Colonic mucosa (tissue), 4 donors: ENCODE results near the gene ZBTB9. TPM values are rescaled to one million over a fixed set of nuclear protein-coding genes. Genes with fewer than 3 reads are reported as not detected.
"Not testable (repeated sequence)": the region's sequence is repeated elsewhere in the genome, so short reads cannot be mapped to it uniquely, and the experiment has no call there.

Experiments
- DNase-seq: peaks from one replicate; pipeline ENCODE4 v3.0.0-alpha.2; 2020
- H3K27ac ChIP-seq: fragments of 200-600 bp; one replicate; pipeline ENCODE4 v1.8.0; 2021
- H3K27me3 ChIP-seq: fragments of 200-600 bp; one replicate; pipeline ENCODE4 v1.8.0; 2021
- H3K36me3 ChIP-seq: fragments of 200-600 bp; one replicate; pipeline ENCODE4 v1.8.0; 2021
- H3K4me1 ChIP-seq: fragments of 200-600 bp; one replicate; pipeline ENCODE4 v1.8.0; 2021; ENCODE audit warnings: mild to moderate bottlenecking
- H3K4me3 ChIP-seq: fragments of 200-600 bp; one replicate; pipeline ENCODE4 v1.8.0; 2021
- H3K9ac ChIP-seq, 2 donors: one replicate each; pipeline ENCODE4 v1.7.0; 2013; ENCODE audit warnings: control low read depth in 2 of 2, low read depth in 2 of 2, low read length in 2 of 2
- H3K9me3 ChIP-seq: fragments of 200-600 bp; one replicate; pipeline ENCODE4 v1.8.0; 2021
- intact Hi-C: fragments of 100-400 bp; cut with DNase I; formaldehyde crosslinking; loops from one replicate; pipeline ENCODE4 v1.14.1; 2022
- total RNA-seq, 2 donors: library from RNA; stranded (reverse); fragmentation: NEBNext Ultra II Directional in 1 of 2; extraction: Animal tissue kit (Norgen Biotek cat#: 25700) in 1 of 2; gene quantifications; one replicate each; pipeline ENCODE4 v1.2.1, GENCODE V29; 2021
- TF ChIP-seq, protein P1 (sequence below): fragments of 200-600 bp; IDR thresholded peaks from one replicate; pipeline ENCODE4 v1.8.0; 2022; ENCODE audit warnings: antibody characterized with exemption, mild to moderate bottlenecking
- donor health status: healthy.
- donor health status: DM: no; HTN: no; CAD: no.
- donor health status: DM: no; HTN: no; CAD: no.

The ZBTB9 gene
- total RNA-seq, 2 donors from 2014 or later, result 4.8 to 8.1 TPM

DNA sequence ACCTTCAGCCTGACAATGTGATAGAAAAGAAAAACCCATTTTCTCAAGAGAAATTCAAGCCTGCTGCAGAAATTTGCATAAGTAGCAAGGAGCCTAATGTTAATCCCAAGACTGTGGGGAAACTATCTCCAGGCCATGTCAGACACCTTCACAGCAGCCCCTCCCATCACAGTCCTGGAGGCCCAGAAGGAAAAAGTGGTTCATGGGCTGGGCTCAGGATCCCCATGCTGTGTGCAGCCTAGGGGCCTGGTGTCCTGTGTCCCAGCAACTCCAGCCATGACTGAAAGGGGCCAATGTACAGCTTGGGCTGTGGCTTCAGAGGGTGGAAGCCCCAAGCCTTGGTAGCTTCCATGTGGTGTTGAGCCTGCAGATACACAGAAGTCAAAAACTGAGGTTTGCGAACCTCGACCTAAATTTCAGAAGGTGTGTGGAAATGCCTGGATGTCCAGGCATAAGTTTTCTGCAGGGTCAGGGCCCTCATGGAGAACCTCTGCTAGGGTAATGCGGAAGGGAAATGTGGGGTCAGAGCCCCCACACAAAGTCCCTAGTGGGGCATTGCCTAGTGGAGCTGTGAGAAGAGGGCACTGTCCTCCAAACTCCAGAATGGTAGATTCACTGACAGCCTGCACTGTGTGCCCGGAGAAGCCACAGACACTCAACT, 11.8 kb downstream of the ZBTB9 start:
- H3K4me3 ChIP-seq, result no peak overlapping the region
- intact Hi-C loops, result no loop called here
- H3K9ac ChIP-seq, result no peak overlapping the region
- TF ChIP-seq, protein P1, sequence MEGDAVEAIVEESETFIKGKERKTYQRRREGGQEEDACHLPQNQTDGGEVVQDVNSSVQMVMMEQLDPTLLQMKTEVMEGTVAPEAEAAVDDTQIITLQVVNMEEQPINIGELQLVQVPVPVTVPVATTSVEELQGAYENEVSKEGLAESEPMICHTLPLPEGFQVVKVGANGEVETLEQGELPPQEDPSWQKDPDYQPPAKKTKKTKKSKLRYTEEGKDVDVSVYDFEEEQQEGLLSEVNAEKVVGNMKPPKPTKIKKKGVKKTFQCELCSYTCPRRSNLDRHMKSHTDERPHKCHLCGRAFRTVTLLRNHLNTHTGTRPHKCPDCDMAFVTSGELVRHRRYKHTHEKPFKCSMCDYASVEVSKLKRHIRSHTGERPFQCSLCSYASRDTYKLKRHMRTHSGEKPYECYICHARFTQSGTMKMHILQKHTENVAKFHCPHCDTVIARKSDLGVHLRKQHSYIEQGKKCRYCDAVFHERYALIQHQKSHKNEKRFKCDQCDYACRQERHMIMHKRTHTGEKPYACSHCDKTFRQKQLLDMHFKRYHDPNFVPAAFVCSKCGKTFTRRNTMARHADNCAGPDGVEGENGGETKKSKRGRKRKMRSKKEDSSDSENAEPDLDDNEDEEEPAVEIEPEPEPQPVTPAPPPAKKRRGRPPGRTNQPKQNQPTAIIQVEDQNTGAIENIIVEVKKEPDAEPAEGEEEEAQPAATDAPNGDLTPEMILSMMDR, result no peak
- H3K4me1 ChIP-seq, result no peaks in the 10 kb centered on the region
- H3K36me3 ChIP-seq, result no peaks in the 10 kb centered on the region
- no peaks in the 10 kb centered on the region for H3K9me3 ChIP-seq
- no peaks in the 10 kb centered on the region for H3K27me3 ChIP-seq
- no peak overlapping the region for H3K27ac ChIP-seq
- DNase-seq, result no peak

DNA sequence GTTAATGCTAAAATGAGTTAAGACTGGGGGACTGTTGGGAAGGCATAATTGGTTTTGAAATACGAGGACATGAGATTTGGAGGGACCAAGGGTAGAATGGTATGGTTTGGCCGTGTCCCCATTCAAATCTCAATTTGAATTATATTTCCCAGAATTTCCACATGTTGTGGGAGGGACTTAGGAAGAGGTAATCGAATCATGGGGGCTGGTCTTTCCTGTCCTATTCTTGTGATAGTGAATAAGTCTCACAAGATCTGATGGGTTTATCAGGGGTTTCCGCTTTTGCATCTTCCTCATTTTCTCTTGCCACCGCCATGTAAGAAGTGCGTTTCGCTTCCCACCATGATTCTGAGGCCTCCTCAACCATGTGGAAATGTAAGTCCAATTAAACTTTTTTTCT, 12.7 kb downstream of the ZBTB9 start:
- TF ChIP-seq, protein P1, result no peak
- Histone ChIP-seq H3K4me3 (no peak overlapping the region), H3K36me3 (no peaks in the 10 kb centered on the region), H3K27me3 (no peaks in the 10 kb centered on the region), H3K27ac (no peak overlapping the region), H3K4me1 (no peaks in the 10 kb centered on the region), H3K9ac (no peak overlapping the region), H3K9me3 (no peaks in the 10 kb centered on the region)
- intact Hi-C loops, result no loop called here
- DNase-seq, result no peak

DNA sequence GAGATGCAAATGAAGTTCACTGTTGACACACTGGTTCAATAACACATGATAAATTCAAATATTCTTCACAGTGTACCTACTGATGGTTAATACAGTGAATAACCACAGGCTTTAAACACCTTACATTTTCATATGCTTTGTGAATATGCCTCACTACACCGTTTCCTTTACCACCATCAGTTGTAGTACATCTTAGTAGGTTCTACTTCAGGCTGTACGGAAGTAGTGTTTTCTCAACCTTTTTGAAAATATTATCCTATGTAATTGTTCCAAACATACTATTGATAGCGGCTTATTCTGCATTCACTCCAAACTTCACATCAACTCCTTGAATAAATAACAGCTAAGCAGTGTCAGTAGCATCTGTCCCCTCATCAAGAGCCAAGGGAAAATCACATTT, 15.3 kb downstream of the ZBTB9 start:
- Histone ChIP-seq H3K36me3 (no peaks in the 10 kb centered on the region), H3K27me3 (no peaks in the 10 kb centered on the region), H3K9ac (no peak overlapping the region), H3K4me1 (no peaks in the 10 kb centered on the region), H3K27ac (no peak overlapping the region), H3K4me3 (no peak overlapping the region), H3K9me3 (no peaks in the 10 kb centered on the region)
- TF ChIP-seq, protein P1, result no peak
- DNase-seq, result no peak
- intact Hi-C loops, result no loop called here

DNA sequence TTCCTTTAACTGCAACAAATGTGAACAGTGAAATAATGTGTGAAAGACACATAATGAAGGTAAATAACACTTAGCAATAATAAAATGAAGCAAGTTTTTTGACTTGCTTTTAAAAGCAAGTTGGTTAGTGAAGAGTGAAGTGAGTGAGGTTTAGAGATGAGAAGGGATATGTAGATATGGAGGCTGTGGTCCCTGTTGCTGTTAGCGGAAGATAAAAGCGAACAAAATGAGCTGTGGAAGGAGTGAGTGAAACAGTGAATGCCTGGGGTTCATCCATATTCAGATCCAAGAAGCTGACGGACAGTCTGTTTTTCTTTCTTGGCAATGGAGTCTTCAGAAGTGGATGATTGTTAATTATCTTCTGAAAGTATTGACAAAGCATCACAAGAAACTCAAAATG, 23.5 kb downstream of the ZBTB9 start:
- intact Hi-C loops, result no loop called here
- TF ChIP-seq, protein P1, result no peak
- no peak overlapping the region for H3K4me3 ChIP-seq

DNA sequence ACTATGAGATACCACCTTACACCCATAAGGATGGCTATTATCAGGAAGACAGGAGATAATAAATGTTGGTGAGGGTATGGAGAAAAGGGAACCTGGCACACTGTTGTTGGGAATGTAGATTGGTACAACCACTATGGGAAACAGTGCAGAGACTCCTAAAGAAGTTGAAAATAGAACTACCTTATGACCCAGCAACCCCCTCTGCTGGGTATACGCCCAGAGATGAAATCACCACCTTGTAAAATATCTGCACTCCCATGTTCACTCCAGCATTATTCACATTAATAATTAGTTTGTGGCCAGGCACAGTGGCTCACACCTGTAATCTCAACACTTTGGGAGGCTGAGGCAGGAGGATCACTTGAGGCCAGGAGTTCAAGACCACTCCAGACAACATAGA, 26.8 kb downstream of the ZBTB9 start:
- Histone ChIP-seq H3K27ac (no peak overlapping the region), H3K4me3 (no peak overlapping the region), H3K27me3 (no peaks in the 10 kb centered on the region), H3K36me3 (no peaks in the 10 kb centered on the region), H3K9ac (no peak overlapping the region), H3K4me1 (no peaks in the 10 kb centered on the region), H3K9me3 (no peaks in the 10 kb centered on the region)
- TF ChIP-seq, protein P1, result no peak
- DNase-seq, result no peak
- intact Hi-C loops, result no loop called here

More for the DNA sequence above, 23.5 kb downstream of the ZBTB9 start:
- Histone ChIP-seq H3K27me3 (no peaks in the 10 kb centered on the region), H3K27ac (no peak overlapping the region), H3K36me3 (no peaks in the 10 kb centered on the region), H3K9ac (no peak overlapping the region), H3K9me3 (no peaks in the 10 kb centered on the region), H3K4me1 (no peaks in the 10 kb centered on the region)
- DNase-seq, result no peak

DNA sequence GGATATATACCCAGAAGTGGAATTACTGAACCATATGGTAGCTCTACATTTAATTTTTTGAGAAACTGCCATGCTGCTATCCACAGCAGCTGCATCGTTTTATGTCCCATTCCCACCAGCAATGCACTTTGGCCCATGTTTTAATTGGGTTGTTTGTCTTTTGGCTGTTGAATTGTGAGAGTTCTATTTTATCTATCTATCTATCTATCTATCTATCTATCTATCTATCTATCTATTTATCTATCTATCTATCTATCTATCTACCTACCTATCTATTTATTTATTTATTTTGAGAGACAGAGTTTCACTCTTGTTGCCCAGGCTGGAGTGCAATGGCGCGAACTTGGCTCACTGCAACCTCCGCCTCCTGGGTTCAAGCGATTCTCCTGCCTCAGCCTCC, 28.2 kb downstream of the ZBTB9 start:
- intact Hi-C loops, H3K4me3 ChIP-seq, H3K27ac ChIP-seq, DNase-seq, H3K9ac ChIP-seq, H3K36me3 ChIP-seq, H3K9me3 ChIP-seq, H3K4me1 ChIP-seq, H3K27me3 ChIP-seq: not testable (repeated sequence)
